Retinal pigment epithelial cell (primary cell): ENCODE results near the gene C1orf198.

Source experiments
- DNase-seq: peaks from one replicate; pipeline ENCODE4 v3.0.0-alpha.2; 2010; ENCODE audit warnings: low read depth
- H3K4me3 ChIP-seq: 2 replicates; pipeline ENCODE4 v1.5.1; 2011; ENCODE audit warnings: mild to moderate bottlenecking, low read length, control low read depth, moderate library complexity
- TF ChIP-seq, protein P1 (sequence below): conservative IDR thresholded peaks from 2 replicates; pipeline ENCODE4 v1.5.1; 2011; ENCODE audit warnings: low read depth, low read length, control low read depth, inconsistent platforms

The C1orf198 gene

GRCh38 chr1:230821346-230821745, 47.0 kb downstream of the C1orf198 start:
- TF ChIP-seq, protein P1, sequence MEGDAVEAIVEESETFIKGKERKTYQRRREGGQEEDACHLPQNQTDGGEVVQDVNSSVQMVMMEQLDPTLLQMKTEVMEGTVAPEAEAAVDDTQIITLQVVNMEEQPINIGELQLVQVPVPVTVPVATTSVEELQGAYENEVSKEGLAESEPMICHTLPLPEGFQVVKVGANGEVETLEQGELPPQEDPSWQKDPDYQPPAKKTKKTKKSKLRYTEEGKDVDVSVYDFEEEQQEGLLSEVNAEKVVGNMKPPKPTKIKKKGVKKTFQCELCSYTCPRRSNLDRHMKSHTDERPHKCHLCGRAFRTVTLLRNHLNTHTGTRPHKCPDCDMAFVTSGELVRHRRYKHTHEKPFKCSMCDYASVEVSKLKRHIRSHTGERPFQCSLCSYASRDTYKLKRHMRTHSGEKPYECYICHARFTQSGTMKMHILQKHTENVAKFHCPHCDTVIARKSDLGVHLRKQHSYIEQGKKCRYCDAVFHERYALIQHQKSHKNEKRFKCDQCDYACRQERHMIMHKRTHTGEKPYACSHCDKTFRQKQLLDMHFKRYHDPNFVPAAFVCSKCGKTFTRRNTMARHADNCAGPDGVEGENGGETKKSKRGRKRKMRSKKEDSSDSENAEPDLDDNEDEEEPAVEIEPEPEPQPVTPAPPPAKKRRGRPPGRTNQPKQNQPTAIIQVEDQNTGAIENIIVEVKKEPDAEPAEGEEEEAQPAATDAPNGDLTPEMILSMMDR: no peak
- no peak overlapping the region for H3K4me3 ChIP-seq
- no peak for DNase-seq

- DNase-seq: no peak
- TF ChIP-seq, protein P1: no peak
- no peak overlapping the region for H3K4me3 ChIP-seq
These were observed 47.8 kb downstream of the C1orf198 start for GRCh38 chr1:230820568-230820967.

DNA sequence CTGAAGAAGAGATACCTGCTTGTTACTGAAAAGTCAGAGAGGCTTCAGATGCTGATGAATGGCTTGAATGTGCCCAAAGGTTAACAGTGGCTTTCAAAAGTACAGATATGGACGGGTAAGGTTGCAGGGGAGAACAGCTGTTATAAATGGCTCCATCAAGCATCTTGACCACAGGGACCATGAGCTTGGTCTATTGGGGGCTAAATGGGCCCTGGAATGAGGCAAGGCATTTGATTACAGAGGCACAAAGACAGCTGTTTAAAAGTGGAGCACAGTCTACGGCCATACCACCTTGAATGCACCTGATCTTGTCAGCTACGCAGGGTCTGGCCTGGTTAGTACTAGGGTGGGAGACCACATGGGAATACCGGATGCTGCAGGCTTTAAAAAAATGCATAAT, 48.3 kb downstream of the C1orf198 start:
- TF ChIP-seq, protein P1: no peak
- H3K4me3 ChIP-seq: no peak overlapping the region
- DNase-seq: no peak

- no peak for DNase-seq
- no peak overlapping the region for H3K4me3 ChIP-seq
- TF ChIP-seq, protein P1: no peak
These were observed 49.4 kb downstream of the C1orf198 start for GRCh38 chr1:230818901-230819300.

- no peak overlapping the region for H3K4me3 ChIP-seq
- no peak for DNase-seq
- TF ChIP-seq, protein P1: no peak
These were observed 50.0 kb downstream of the C1orf198 start for GRCh38 chr1:230818367-230818766.

GRCh38 chr1:230816018-230816417, 52.3 kb downstream of the C1orf198 start:
- DNase-seq: no peak
- no peak overlapping the region for H3K4me3 ChIP-seq
- TF ChIP-seq, protein P1: no peak

DNA sequence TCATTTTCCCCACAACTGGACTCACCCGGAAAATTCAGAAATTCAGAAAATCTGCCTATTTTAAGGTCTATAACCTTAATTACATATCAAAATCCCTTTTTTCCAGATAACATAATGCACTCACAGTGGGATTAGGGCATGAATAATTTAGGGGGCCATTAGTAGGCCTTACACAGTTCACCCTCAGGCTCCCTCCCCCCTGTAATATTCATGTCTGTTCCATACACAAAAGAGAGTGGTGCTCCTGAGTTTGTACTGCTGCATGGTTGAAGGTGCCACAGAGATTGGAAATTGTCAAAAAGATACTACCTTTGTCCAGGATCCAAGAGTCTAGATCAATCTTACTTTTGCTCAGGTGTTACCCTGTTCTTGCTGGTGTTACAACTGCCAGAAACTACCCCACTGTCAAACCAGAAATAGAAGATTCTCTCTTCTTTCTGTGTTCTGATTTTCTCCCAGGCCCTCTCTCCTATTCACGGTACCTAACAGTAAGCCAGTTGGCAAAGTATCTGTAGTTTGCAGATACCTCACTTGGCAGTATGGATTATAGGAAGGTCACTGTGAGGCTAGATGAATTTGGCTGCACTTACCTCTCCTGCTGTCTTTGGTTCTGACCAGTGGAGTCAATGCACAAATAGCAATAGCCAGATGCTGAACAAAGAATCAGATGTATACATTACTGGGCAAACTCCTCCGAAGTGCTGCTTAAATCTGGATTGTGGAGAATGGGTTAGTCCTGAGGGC, 53.2 kb downstream of the C1orf198 start:
- H3K4me3 ChIP-seq: no peak overlapping the region
- DNase-seq: no peak
- TF ChIP-seq, protein P1: no peak
